ENCODE results near the gene CSMD2.

DNA sequence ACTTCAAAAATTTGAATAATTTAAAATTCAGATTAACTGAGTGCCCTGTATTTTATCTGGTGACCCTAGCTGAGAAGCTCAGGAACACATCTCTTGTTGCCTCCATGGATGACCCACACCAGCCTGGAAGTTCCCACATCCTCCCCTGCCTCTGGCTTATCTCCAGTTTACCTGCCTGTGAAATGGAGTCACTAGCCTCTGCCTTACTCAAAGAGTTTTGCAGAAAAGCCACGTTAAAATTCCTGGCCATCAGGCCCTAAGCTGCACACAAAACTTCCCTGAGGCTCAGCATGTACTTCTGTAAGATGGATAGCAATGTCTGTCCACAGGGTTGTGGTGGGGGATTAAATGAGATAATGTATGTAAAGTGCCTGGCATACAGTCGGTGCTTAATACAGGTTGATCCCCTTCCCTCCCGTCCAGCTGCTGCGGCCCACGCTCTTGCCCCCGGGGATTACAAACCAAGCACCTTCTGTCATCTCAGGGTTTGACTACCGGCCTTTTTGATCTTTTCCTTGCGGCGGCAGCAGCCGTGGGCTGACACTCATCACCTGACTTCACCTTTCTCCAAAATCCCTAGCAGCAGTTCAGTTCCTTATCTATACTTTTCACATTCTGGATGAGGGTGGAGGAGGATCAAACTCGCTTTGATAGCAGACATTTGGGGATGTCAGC, 136.5 kb downstream of the CSMD2 start:
- TF ChIP-seq, protein P1, sequence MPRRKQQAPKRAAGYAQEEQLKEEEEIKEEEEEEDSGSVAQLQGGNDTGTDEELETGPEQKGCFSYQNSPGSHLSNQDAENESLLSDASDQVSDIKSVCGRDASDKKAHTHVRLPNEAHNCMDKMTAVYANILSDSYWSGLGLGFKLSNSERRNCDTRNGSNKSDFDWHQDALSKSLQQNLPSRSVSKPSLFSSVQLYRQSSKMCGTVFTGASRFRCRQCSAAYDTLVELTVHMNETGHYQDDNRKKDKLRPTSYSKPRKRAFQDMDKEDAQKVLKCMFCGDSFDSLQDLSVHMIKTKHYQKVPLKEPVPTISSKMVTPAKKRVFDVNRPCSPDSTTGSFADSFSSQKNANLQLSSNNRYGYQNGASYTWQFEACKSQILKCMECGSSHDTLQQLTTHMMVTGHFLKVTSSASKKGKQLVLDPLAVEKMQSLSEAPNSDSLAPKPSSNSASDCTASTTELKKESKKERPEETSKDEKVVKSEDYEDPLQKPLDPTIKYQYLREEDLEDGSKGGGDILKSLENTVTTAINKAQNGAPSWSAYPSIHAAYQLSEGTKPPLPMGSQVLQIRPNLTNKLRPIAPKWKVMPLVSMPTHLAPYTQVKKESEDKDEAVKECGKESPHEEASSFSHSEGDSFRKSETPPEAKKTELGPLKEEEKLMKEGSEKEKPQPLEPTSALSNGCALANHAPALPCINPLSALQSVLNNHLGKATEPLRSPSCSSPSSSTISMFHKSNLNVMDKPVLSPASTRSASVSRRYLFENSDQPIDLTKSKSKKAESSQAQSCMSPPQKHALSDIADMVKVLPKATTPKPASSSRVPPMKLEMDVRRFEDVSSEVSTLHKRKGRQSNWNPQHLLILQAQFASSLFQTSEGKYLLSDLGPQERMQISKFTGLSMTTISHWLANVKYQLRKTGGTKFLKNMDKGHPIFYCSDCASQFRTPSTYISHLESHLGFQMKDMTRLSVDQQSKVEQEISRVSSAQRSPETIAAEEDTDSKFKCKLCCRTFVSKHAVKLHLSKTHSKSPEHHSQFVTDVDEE (CRISPR knock-in tag; IDR thresholded peaks at IDR 0.05): no peak
- TF ChIP-seq ESRRG (CRISPR knock-in tag; IDR thresholded peaks at IDR 0.05) (no peak), TOX (CRISPR knock-in tag; IDR thresholded peaks at IDR 0.05; ENCODE audit: borderline replicate concordance) (no peak), PPARA (CRISPR knock-in tag; IDR thresholded peaks at IDR 0.05; ENCODE audit: borderline replicate concordance) (no peak), OSR1 (CRISPR knock-in tag; IDR thresholded peaks at IDR 0.05) (no peak), ZFP30 (CRISPR knock-in tag; IDR thresholded peaks at IDR 0.05) (no peak), CSDC2 (CRISPR knock-in tag; IDR thresholded peaks at IDR 0.05) (no peak)
- TF ChIP-seq, protein P2, sequence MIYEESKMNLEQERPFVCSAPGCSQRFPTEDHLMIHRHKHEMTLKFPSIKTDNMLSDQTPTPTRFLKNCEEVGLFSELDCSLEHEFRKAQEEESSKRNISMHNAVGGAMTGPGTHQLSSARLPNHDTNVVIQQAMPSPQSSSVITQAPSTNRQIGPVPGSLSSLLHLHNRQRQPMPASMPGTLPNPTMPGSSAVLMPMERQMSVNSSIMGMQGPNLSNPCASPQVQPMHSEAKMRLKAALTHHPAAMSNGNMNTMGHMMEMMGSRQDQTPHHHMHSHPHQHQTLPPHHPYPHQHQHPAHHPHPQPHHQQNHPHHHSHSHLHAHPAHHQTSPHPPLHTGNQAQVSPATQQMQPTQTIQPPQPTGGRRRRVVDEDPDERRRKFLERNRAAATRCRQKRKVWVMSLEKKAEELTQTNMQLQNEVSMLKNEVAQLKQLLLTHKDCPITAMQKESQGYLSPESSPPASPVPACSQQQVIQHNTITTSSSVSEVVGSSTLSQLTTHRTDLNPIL (CRISPR knock-in tag; IDR thresholded peaks at IDR 0.05; ENCODE audit: low read depth): no peak
- TF ChIP-seq, protein P3, sequence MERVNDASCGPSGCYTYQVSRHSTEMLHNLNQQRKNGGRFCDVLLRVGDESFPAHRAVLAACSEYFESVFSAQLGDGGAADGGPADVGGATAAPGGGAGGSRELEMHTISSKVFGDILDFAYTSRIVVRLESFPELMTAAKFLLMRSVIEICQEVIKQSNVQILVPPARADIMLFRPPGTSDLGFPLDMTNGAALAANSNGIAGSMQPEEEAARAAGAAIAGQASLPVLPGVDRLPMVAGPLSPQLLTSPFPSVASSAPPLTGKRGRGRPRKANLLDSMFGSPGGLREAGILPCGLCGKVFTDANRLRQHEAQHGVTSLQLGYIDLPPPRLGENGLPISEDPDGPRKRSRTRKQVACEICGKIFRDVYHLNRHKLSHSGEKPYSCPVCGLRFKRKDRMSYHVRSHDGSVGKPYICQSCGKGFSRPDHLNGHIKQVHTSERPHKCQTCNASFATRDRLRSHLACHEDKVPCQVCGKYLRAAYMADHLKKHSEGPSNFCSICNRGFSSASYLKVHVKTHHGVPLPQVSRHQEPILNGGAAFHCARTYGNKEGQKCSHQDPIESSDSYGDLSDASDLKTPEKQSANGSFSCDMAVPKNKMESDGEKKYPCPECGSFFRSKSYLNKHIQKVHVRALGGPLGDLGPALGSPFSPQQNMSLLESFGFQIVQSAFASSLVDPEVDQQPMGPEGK (CRISPR knock-in tag; IDR thresholded peaks at IDR 0.05; ENCODE audit: borderline replicate concordance): no peak

All from SK-N-SH treated with all-trans-retinoic acid at 6 μM for 48 hours (cell line).